ENCODE data around the gene SHLD1. TPM values are rescaled to one million over a fixed set of nuclear protein-coding genes. Genes with fewer than 3 reads are reported as not detected.
"Not testable (repeated sequence)": the region's sequence is repeated elsewhere in the genome, so short reads cannot be mapped to it uniquely, and the experiment has no call there.

The SHLD1 gene
- total and polyA plus RNA-seq, 4 donors = 2.3 to 9.5 (median 4.0) TPM

DNA sequence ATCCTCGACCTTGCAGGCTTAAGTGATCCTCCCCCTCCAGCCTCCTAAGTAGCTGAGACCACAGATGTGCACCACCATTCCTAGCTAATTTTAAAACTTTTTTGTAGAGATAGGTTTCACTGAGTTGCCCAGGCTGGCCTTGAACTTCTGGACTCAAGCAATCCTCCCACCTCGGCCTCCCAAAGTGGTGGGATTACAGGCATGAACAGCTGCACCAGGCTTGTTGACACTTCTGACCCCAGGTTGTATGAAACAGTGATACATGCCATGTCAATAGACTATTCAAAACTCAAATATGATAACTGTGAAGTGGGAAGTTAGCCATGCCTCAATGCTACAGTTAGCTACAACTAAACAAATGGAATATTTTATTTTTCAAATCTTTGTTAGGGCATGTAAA lies 20.1 kb upstream of the SHLD1 start:
- 88% methylated on average over 2 of the region's 2 CpGs for WGBS, 2 donors
- no peak overlapping the region for H3K27ac ChIP-seq (ENCODE audit: low read depth in 1 of 2, low read length in 2 of 2)
- no peaks in the 10 kb centered on the region for H3K4me1 ChIP-seq (ENCODE audit: control insufficient read depth in 1 of 2, insufficient read depth in 2 of 2, low read length in 2 of 2)
- H3K9me3 ChIP-seq (ENCODE audit: control insufficient read depth, low read length) = no peaks in the 10 kb centered on the region
- ATAC-seq (ENCODE audit: low FRiP score) = no peak
- no peaks in the 10 kb centered on the region for H3K27me3 ChIP-seq (ENCODE audit: control insufficient read depth in 1 of 2, insufficient read depth in 2 of 2, low read length in 1 of 2)
- no peak overlapping the region for H3K4me3 ChIP-seq (ENCODE audit: low read length in 2 of 2)
- intact Hi-C loops (cut with DNase I) = no loop called here
- no peaks in the 10 kb centered on the region for H3K36me3 ChIP-seq (ENCODE audit: control insufficient read depth in 1 of 2, insufficient read depth in 2 of 2, low read length in 1 of 2)
- no peak for DNase-seq

DNA sequence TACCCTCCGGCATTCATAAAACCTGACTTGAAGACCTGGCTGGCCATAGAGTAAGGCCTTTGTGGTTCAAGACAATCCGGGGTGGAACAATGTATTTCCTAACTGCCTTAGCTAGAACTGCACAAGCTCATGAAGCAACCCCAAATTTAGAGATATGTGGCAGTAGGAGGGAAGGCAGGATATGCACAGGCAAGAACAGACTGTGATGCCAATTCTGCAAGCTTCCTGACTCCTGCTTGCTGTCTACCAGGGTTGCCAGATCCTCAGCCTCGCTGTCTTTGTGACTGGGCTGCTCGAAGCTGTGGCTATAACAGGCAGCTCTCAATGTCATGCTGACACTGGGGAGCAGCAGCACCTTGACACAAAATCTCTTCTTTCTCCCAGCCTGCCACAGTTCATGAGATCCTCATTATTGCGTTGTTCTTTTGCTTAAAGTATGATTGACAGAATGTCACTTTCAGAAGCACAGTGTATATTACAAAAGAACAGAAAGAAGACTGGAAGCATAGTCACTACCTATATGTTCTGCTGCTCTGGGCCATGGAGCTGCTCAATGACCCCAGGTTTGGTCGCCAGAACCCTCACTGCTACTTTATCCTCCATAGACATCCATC lies 18.3 kb upstream of the SHLD1 start:
- H3K36me3 ChIP-seq (ENCODE audit: control insufficient read depth in 1 of 2, insufficient read depth in 2 of 2, low read length in 1 of 2) = no peaks in the 10 kb centered on the region
- peaks cover under 1% of the 10 kb centered on the region for H3K9me3 ChIP-seq (ENCODE audit: control insufficient read depth, low read length)
- no peaks in the 10 kb centered on the region for H3K4me1 ChIP-seq (ENCODE audit: control insufficient read depth in 1 of 2, insufficient read depth in 2 of 2, low read length in 2 of 2)
- 78% methylated on average over 6 of the region's 6 CpGs for WGBS, 2 donors
- no peak overlapping the region for H3K27ac ChIP-seq (ENCODE audit: low read depth in 1 of 2, low read length in 2 of 2)
- intact Hi-C loops (cut with DNase I) = no loop called here
- no peak overlapping the region for H3K4me3 ChIP-seq (ENCODE audit: low read length in 2 of 2)
- ATAC-seq (ENCODE audit: low FRiP score) = no peak
- DNase-seq = no peak
- no peaks in the 10 kb centered on the region for H3K27me3 ChIP-seq (ENCODE audit: control insufficient read depth in 1 of 2, insufficient read depth in 2 of 2, low read length in 1 of 2)

DNA sequence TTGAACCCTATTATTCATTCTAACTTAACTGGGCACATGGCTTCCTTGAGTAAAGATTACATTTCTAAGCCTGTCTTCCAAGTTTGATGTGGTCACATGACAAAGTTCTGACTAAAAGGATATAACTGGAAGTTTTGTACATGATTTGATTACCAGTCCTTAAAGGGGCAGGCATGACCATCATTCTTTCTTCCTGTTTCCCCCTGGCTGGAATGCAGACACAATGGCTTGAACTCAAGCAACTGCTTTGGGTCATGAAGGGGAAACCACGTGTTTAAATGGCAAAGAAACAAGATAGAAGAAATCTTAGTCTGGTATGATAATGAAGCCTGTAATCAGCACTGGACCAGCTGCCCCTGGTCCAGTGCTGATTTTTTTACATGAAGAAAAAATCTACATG lies 15.6 kb upstream of the SHLD1 start:
- Histone ChIP-seq H3K9me3 (ENCODE audit: control insufficient read depth, low read length) (peaks cover 1% of the 10 kb centered on the region), H3K4me3 (ENCODE audit: low read length in 2 of 2) (no peak overlapping the region), H3K36me3 (ENCODE audit: control insufficient read depth in 1 of 2, insufficient read depth in 2 of 2, low read length in 1 of 2) (no peaks in the 10 kb centered on the region), H3K4me1 (ENCODE audit: control insufficient read depth in 1 of 2, insufficient read depth in 2 of 2, low read length in 2 of 2) (no peaks in the 10 kb centered on the region), H3K27me3 (ENCODE audit: control insufficient read depth in 1 of 2, insufficient read depth in 2 of 2, low read length in 1 of 2) (no peaks in the 10 kb centered on the region), H3K27ac (ENCODE audit: low read depth in 1 of 2, low read length in 2 of 2) (no peak overlapping the region)
- intact Hi-C loops (cut with DNase I) = no loop called here
- WGBS, 2 donors = 64% methylated on average over 1 of the region's 1 CpG
- no peak for ATAC-seq (ENCODE audit: low FRiP score)
- DNase-seq = no peak

DNA sequence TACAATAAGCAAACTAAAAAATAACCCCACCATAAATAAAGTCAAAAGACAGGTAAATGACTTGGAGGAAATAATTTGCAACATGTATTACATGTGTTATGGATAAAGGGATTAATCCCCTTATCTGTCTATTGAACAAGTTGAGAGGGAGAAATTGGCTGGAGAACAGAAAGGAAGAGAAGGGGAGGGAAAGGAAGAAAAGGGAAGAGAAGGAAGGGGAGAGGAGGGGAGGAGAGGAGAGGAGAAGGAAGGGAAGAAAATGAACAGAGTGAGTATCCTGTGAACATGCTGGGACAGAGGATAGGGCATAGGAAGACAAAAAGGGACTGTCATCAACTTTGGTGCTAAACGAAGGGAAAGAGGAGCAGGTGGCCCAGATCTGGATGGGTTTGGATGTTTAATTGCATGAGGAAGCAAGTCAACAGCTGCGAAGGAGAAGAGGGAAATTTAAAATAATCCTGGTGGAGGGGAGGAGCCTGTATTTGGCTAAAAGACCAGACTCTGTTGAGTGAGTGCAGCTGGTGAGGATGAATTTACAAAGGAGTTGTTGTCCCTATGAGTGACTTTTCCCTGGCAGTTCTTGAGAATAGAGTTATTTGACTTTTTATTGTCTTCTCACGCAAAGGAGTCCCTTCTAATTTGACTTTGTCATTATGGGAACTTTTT lies 14.2 kb upstream of the SHLD1 start:
- DNase-seq = no peak
- intact Hi-C loops (cut with DNase I) = no loop called here

DNA sequence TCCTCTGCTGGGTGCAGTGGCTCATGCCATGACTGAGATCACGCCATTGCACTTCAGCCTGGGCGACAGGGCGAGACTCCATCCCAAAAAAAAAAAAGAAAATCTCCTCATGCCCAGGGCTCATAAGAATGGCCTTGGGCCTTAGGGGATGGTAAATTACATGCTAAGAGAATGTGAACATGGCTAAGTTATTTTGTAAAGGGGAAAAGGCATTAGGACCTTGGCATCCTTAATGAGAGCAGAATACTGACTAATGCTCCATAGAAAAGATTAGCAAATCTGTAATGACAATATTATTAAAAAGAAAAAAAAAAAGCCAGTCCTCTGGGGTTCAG lies 12.6 kb upstream of the SHLD1 start:
- 76 to 94% methylated on average over 3 of the region's 3 CpGs for WGBS, 2 donors
- H3K27ac ChIP-seq (ENCODE audit: low read depth in 1 of 2, low read length in 2 of 2) = no peak overlapping the region
- intact Hi-C loops (cut with DNase I) = no loop called here
- H3K4me3 ChIP-seq (ENCODE audit: low read length in 2 of 2) = no peak overlapping the region
- H3K4me1 ChIP-seq (ENCODE audit: control insufficient read depth in 1 of 2, insufficient read depth in 2 of 2, low read length in 2 of 2) = no peaks in the 10 kb centered on the region
- no peaks in the 10 kb centered on the region for H3K27me3 ChIP-seq (ENCODE audit: control insufficient read depth in 1 of 2, insufficient read depth in 2 of 2, low read length in 1 of 2)
- DNase-seq (no peak), ATAC-seq (ENCODE audit: low FRiP score) (no peak)
- H3K36me3 ChIP-seq (ENCODE audit: control insufficient read depth in 1 of 2, insufficient read depth in 2 of 2, low read length in 1 of 2) = no peaks in the 10 kb centered on the region
- H3K9me3 ChIP-seq (ENCODE audit: control insufficient read depth, low read length) = peaks cover 1% of the 10 kb centered on the region

More for the DNA sequence above, 14.2 kb upstream of the SHLD1 start:
- H3K27me3 ChIP-seq (ENCODE audit: control insufficient read depth in 1 of 2, insufficient read depth in 2 of 2, low read length in 1 of 2) = no peaks in the 10 kb centered on the region
- H3K9me3 ChIP-seq (ENCODE audit: control insufficient read depth, low read length) = peaks cover 1% of the 10 kb centered on the region
- H3K4me3 ChIP-seq (ENCODE audit: low read length in 2 of 2) = no peak overlapping the region
- no peak overlapping the region for H3K27ac ChIP-seq (ENCODE audit: low read depth in 1 of 2, low read length in 2 of 2)
- H3K36me3 ChIP-seq (ENCODE audit: control insufficient read depth in 1 of 2, insufficient read depth in 2 of 2, low read length in 1 of 2) = no peaks in the 10 kb centered on the region
- no peak for ATAC-seq (ENCODE audit: low FRiP score)
- no peaks in the 10 kb centered on the region for H3K4me1 ChIP-seq (ENCODE audit: control insufficient read depth in 1 of 2, insufficient read depth in 2 of 2, low read length in 2 of 2)
- 54 to 55% methylated on average over 3 of the region's 3 CpGs for WGBS, 2 donors

DNA sequence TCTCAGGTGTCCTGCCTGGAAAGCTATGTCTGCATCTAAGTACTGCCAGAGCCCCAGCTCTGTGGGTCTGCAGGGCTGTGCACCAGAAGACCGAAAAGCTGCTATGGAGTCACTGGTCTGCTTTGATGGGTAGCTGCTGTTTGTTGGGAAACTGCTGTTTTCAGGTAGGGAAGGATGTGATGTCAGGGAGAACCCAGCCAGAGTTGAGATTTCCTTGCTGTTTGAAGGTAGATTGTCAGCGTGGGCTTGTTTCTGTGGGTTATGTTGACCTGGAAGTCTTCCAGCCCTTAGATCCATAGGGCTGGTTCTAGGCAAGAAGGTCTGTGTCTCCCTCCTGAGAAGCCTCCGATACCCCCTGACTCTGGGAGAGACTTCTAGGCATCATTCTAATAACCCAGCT lies 12.2 kb upstream of the SHLD1 start:
- Histone ChIP-seq H3K27ac (ENCODE audit: low read depth in 1 of 2, low read length in 2 of 2) (no peak overlapping the region), H3K9me3 (ENCODE audit: control insufficient read depth, low read length) (peaks cover 1% of the 10 kb centered on the region), H3K4me1 (ENCODE audit: control insufficient read depth in 1 of 2, insufficient read depth in 2 of 2, low read length in 2 of 2) (no peaks in the 10 kb centered on the region), H3K36me3 (ENCODE audit: control insufficient read depth in 1 of 2, insufficient read depth in 2 of 2, low read length in 1 of 2) (no peaks in the 10 kb centered on the region), H3K27me3 (ENCODE audit: control insufficient read depth in 1 of 2, insufficient read depth in 2 of 2, low read length in 1 of 2) (no peaks in the 10 kb centered on the region), H3K4me3 (ENCODE audit: low read length in 2 of 2) (no peak overlapping the region)
- WGBS, 2 donors = 83 to 94% methylated on average over 3 of the region's 3 CpGs
- intact Hi-C loops (cut with DNase I) = no loop called here
- DNase-seq (no peak), ATAC-seq (ENCODE audit: low FRiP score) (no peak)

DNA sequence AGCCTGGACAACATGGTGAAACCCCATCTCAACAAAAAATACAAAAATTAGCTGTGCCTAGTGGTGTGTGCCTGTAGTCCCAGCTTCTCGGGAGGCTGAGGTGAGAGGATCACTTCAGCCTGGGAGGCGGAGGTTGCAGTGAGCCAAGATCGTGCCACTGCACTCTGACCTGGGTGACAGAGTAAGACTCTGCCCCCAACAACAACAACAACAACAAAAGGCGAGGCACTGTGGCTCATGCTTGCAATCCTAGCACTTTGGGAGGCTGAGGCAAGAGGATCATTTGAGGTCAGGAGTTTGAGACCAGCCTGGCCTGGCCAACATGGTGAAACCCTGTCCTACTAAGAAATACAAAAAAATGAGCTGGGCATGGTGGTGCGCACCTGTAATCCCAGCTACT lies 9.6 kb upstream of the SHLD1 start:
- not testable (repeated sequence) for H3K4me1 ChIP-seq (ENCODE audit: control insufficient read depth in 1 of 2, insufficient read depth in 2 of 2, low read length in 2 of 2)
- 86 to 87% methylated on average over 5 of the region's 5 CpGs for WGBS, 2 donors

DNA sequence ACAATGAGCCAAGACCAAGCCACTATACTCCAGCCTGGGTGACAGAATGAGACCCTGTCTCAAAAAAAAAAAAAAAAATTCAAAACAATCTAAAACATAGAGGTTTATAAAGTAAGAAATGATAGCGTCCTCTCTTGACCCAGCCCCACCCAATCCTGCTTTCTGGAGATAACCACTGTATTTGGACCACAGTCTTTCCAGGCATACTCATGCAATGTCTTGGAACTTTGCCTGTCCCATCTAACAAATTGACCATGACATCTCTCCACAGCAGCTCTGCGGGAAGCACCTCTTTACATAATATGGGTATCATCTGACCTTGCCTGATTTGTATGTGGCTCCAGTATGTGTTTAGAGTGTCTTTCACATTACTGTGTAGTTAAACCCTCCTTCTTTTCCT lies 9.1 kb upstream of the SHLD1 start:
- H3K27me3 ChIP-seq (ENCODE audit: control insufficient read depth in 1 of 2, insufficient read depth in 2 of 2, low read length in 1 of 2) = no peaks in the 10 kb centered on the region
- no peak for ATAC-seq (ENCODE audit: low FRiP score)
- H3K36me3 ChIP-seq (ENCODE audit: control insufficient read depth in 1 of 2, insufficient read depth in 2 of 2, low read length in 1 of 2) = no peaks in the 10 kb centered on the region
- no peak overlapping the region for H3K4me3 ChIP-seq (ENCODE audit: low read length in 2 of 2)
- H3K27ac ChIP-seq (ENCODE audit: low read depth in 1 of 2, low read length in 2 of 2) = no peak overlapping the region
- no peaks in the 10 kb centered on the region for H3K4me1 ChIP-seq (ENCODE audit: control insufficient read depth in 1 of 2, insufficient read depth in 2 of 2, low read length in 2 of 2)
- DNase-seq = no peak
- intact Hi-C loops (cut with DNase I) = no loop called here
- WGBS, 2 donors = 69 to 75% methylated on average over 2 of the region's 2 CpGs
- H3K9me3 ChIP-seq (ENCODE audit: control insufficient read depth, low read length) = peaks cover 1% of the 10 kb centered on the region

More for the DNA sequence above, 9.6 kb upstream of the SHLD1 start:
- DNase-seq; H3K36me3 ChIP-seq (ENCODE audit: control insufficient read depth in 1 of 2, insufficient read depth in 2 of 2, low read length in 1 of 2); H3K27me3 ChIP-seq (ENCODE audit: control insufficient read depth in 1 of 2, insufficient read depth in 2 of 2, low read length in 1 of 2); H3K9me3 ChIP-seq (ENCODE audit: control insufficient read depth, low read length); ATAC-seq (ENCODE audit: low FRiP score); H3K27ac ChIP-seq (ENCODE audit: low read depth in 1 of 2, low read length in 2 of 2); H3K4me3 ChIP-seq (ENCODE audit: low read length in 2 of 2); intact Hi-C loops (cut with DNase I): not testable (repeated sequence)

DNA sequence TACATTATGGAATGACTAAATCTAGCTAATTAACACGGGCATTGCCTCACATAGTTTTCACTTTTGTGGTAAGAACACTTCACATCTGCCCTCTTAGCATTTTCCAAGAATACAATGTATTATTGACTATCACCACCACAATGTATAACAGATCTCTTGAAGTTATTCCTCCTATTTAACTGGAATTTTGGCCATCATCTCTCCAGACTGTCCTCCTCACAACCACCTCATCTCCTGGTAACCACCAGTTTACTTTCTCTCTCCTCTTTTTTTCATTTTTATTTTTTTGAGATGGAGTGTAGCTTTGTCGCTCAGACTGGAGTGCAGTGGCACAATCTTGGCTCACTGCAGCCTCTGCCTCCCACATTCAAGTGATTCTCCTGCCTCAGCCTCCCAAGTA lies 8.2 kb upstream of the SHLD1 start:
- intact Hi-C loops (cut with DNase I) = no loop called here
- no peaks in the 10 kb centered on the region for H3K4me1 ChIP-seq (ENCODE audit: control insufficient read depth in 1 of 2, insufficient read depth in 2 of 2, low read length in 2 of 2)
- no peaks in the 10 kb centered on the region for H3K27me3 ChIP-seq (ENCODE audit: control insufficient read depth in 1 of 2, insufficient read depth in 2 of 2, low read length in 1 of 2)
- no peak for ATAC-seq (ENCODE audit: low FRiP score)
- H3K36me3 ChIP-seq (ENCODE audit: control insufficient read depth in 1 of 2, insufficient read depth in 2 of 2, low read length in 1 of 2) = no peaks in the 10 kb centered on the region
- DNase-seq = no peak
- H3K27ac ChIP-seq (ENCODE audit: low read depth in 1 of 2, low read length in 2 of 2) = no peak overlapping the region
- WGBS, 2 donors = 85 to 91% methylated on average over 2 of the region's 2 CpGs
- no peak overlapping the region for H3K4me3 ChIP-seq (ENCODE audit: low read length in 2 of 2)
- no peaks in the 10 kb centered on the region for H3K9me3 ChIP-seq (ENCODE audit: control insufficient read depth, low read length)

Measured in aorta (tissue), 5 donors.